GM19324 (cell line): Measurements from ENCODE around the gene PON2.
"Not testable (repeated sequence)": the region's sequence is repeated elsewhere in the genome, so short reads cannot be mapped to it uniquely, and the experiment has no call there.

ENCODE experiments used
- ATAC-seq: cut with Tn5 transposase; IDR thresholded peaks from one replicate; pipeline ENCODE4 v1.9.1; 2021; ENCODE audit warnings: mild to moderate bottlenecking, moderate library complexity; ENCODE audit not compliant: unreplicated experiment, low FRiP score

The PON2 gene

DNA sequence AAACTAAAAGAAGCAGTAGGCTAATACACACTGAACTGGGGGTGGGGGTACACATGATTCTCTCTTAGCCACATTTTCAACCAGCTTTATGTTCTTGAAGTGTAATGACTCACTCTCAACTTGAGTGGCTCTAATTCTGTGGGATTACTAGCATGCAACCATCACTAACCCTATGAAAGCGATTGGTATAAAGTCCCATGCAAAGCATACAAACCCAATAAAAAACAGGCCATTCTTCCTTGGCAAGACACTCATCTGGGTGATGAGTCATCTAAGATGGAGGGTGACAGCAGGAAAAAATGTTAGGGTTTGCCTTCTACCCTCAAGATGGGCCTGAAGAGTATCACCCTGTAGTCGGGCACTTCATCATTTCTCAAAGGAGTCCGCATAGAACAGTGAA lies 23.8 kb downstream of the PON2 start:
- no peak for ATAC-seq

GRCh38 chr7:95407751-95408150 lies 27.1 kb downstream of the PON2 start:
- ATAC-seq = no peak

DNA sequence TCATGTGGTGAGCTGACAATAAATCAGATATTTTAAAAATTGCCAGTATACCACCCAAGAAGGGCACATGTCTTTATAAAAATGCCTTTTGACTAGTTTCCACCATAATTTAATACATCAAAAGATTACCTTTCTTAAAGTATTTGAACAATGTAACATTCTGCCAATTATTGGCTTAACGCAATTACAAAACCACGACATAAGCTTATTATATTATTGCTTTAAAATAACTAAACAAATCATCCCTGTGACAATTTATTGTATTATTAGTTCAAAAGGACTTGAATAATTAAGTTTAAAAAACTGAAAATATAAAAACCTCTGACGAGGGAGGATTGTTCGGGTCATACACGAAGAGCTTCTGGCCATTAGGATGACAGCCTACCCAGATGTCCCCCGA lies 29.0 kb downstream of the PON2 start:
- ATAC-seq = no peak

- ATAC-seq = no peak
These were observed 29.6 kb downstream of the PON2 start for GRCh38 chr7:95405208-95405607.

DNA sequence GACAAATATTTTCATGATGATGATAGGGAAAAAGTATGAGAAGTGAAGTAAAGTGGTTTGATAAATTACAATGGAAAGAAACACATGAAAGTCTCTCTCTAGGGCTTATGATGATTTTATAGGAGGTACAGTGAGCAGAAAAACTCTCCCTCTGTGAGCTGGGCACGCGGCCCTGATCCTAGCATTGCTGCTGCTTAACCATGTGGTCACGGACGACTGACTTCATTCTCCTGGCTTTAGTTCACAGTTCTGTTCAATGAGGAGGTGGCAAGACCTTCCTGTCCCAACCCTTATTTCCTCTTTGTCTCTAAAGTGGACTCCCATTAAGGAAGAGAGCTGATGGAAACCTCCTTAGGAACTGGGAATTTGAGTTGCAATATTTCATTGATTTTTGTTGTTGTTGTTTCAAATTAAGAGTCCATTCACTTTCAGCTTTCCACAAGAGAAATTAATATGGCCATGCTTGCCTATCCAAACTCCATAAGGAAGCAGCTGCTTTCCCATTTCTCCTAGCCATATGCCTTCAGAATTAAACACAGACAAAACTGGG lies 30.4 kb downstream of the PON2 start:
- no peak for ATAC-seq

DNA sequence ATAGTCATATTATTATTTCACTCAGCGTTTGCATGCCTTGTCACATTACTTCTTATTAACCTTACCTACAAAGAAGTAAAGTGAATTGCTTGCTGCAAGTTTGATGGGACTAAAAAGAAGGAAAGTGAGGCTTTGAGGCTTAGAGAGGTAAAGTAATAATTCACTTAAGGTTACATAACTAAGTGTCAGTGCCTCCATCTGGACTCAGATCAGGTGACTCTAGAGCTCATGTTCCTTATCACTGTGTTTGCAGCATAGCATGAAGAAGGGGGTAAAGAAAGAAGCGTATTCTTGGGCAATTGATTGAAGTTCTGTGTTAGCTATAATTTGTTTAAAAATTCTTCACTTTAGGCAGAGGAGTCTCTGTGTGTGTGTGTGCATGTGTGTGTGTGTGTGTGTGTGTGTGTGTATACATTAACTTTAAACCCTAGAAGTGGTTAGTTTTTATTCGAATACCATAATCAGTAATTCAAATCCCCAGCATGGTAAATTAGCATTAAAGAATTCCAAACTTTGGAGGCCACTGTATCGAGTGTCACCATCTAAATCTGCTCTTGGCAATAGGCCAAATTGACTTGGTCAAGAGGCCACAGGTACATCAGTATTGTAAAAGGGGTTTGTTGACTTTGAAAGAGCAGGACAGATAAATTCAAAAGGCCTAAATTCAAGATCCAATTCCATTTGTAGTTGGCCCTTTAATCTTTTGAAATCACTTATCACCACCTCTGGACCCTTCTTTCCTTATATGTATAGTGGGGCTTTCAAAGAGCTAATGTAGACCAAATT lies 36.5 kb downstream of the PON2 start:
- no peak for ATAC-seq

DNA sequence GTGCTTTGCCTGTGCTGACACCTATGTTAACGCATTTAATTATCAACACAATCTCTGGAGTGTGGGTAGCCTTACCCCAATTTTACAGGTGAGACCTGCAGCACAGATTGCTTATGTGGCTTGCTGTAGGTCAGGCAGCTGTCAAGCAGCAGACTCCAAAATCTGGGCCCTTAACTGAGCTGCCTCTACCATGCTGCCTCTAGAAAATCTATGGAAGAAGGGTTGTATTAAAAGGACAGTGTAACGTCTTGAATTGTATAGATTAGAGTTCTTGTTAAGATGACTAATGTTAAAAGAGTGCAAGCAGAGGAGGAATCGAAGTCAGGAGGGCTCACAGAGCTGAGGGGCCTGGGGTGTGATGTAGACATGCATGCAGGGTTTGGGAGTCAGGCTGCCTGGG lies 37.4 kb downstream of the PON2 start:
- ATAC-seq = no peak

DNA sequence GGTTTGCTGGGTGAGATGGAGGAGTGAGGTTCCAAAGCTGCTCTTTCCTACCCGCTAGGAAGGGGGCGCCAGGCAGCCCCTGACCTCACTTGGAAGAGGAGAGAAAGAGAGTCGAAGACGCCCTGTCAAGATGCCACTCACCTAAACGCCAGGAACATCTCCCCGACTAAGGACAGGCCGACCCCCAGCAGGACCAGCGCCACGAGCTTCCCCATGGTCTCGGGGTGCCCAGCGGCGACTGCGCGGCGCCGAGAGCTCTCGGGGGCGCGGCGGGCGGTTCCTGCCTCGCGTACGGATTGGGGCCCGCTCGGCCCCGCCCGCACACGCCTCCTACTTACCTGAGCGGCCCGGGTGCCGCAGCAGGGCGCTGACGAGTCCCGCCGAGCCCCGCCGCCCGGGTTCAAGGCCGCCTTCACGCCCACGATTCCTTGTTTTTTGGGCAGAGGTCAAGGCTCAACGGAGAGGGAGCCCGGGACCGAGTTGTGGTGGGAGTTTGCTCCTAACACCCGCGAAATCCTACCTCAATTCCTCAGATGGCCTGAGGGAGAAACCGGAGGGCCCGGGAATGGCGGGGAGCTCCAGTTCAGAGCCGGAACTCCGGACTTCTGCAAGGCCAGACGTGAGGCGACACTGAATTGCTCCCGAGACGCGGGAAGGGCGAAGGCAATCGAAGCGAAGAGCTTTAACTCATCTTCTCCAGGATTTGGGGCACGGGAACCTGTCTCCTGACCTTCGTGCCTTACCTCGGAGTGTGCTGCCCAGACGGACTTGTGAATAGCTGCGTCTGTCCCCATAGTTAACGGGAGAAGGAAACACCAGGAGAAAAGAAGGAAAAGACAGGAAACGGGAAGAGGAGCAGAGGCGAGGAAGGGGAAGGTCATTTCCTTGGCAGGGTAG lies 38.4 kb downstream of the PON2 start, which contains the start of gene PON3:
Gene PON3, minus strand, starts transcription at position 240 of the 897 bp plus-strand sequence. Its CDS starts 25 bp downstream, at position 215.
- ATAC-seq = no peak

GRCh38 chr7:95395755-95396135 lies 39.1 kb downstream of the PON2 start:
- ATAC-seq = no peak

DNA sequence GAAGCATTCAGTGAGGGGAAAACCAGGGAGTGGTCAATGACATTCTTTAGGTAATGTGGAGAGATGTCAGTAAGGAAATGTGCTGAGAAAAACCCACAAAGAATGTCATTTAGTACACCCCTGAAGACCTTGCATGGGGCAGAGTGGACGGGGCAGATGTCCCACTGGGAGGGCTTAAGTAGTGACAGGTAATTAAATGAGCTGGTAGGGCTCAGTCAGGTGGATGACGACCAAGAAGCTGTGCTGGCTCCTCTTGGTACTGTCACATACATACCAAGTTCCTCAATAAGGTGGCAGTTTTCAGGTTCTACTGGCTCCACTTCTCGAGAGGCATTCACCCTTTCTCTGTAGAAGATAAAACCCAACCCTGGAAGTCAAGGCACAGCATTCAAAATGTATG lies 40.5 kb downstream of the PON2 start:
- no peak for ATAC-seq

DNA sequence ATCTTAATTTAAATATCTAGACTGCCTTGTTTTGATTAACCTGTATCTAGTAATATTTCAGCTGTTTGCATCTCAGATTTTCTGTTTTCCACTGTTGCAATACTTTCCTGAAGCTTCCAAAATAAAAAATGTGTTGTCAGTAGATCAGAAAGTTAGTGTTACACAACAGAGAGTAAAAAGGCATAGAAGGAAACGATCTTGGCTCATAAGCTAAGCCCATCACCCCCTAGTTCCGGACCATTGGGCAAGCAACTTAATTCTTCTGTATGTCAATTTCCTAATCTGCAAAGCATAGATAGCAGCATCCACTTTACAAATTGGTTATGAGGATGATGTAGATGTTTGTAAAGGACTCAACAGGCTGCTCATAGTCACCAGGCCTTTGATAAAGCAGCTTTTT lies 43.1 kb downstream of the PON2 start:
- no peak for ATAC-seq

DNA sequence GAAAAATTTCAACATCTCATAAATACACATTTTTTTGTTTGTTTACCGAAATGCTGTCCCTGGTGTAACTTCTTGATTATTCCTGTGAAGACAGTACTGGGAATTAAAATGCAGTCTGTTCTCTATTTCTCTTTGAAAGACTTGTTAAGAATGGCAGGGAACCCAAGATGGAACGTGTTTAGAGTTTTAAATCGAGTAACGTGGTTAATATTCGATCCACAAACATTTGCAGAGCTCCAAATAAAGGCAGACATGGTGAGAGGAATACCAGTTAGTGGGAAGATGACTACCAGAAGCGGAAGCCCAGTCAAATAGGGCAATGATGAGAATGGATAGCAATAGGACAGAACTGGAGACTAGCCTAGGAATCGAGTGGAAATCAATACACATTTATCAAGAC lies 45.3 kb downstream of the PON2 start:
- no peak for ATAC-seq

DNA sequence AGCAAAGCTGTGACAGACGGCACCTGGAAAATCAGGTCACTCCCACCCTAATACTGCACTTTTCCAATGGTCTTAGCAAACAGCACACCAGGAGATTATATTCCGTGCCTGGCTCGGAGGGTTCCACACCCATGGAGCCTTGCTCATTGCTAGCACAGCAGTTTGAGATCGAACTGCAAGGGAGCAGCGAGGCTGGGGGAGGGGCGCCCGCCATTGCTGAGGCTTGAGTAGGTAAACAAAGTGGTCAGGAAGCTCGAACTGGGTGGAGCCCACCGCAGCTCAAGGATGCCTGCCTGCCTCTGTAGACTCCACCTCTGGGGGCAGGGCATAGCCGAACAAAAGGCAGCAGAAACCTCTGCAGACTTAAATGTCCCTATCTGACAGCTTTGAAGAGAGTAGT lies 55.4 kb downstream of the PON2 start:
- ATAC-seq = not testable (repeated sequence)

DNA sequence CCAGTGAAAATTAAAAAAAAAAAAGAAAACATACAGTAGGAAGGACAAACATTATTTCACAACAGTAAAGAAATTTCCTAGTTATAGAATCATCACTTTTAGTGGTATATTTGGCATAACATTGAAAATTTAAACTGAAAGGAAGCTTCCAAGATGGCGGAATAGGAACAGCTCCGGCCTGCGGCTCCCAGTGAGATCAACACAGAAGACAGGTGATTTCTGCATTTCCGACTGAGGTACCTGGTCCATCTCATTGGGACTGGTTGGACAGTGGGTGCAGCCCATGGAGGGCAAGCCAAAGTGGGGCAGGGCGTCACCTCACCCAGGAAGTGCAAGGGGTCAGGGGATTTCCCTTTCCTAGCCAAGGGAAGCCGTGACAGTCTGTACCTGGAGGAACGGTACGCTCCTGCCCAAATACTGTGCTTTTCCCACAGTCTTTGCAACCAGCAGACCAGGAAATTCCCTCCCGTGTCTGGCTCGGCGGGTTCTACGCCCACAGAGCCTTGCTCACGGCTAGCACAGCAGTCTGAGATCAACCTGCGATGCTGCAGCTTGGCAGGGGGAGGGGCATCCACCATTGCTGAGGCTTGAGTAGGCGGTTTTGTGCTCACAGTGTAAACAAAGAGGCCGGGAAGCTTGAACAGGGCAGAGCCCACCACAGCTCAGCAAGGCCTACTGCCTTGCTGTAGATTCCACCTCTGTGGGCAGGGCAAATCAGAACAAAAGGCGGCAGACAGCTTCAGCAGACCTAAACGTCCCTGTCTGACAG lies 58.0 kb downstream of the PON2 start:
- no peak for ATAC-seq

DNA sequence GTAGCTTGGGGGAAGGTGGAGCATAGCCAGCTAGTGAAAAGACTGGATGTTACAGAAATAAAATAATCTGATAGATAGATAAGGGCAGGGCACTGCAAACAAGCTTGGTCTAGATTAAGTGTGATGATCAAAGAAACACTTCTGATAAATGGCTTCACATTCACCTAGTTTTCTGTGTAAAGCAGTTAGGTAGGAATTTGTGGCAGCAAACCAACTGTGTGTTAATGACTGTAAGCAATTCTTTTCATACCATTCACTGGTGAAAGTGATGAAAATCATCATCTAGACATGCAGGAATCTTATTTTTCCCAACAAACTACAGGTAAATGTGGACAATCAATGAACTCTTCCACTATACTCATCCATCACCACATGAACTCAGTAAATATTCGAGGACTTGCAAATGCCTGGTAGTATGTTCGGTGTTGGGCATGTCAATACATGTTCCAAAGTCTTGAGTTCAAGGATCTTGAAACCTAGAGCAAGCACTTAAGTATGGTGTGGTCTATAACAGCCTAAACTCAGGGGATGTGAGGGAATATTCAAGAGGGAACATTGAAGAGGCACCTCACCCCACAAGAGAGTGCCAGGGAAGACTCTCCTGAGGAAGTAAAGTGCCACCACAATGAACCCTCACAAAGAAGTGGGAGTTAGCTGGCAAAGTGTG lies 59.1 kb downstream of the PON2 start:
- no peak for ATAC-seq

DNA sequence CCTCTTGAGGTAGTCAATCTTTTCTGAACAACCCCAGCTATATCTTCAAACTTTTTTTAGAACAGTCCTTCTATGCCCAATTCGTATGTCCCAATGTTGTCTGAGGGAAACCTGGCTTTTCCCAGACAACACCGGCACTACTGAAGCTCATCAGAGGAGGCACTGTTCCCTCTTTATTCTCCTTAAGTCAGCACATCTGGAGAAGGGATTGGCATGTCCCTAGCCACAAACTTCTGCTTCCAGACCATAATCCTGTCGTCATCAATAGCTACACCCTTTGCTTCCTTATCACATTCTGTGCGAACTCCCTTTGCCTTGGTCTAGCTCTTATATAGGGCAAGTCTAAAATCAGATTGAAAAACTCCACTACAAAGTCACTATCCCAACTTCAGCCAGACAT lies 61.5 kb downstream of the PON2 start:
- ATAC-seq = no peak

DNA sequence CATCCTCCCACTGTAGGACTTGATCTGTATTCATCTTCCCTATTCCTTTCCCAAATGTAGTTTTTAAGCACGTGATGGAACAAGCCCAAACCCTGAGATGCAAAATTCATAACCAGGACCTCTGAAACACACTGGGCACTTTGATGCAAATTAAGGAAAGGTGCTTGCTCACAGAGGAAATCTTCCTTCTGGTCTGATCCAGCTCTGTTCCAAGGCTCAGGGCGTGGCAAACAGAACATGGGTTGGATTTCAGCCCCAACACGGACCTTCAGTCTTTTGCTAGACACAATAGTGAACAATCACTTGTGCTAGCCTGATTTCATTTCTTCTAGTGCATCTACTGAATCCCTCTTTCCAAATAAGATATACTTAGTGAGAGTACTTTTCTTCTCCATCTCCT lies 66.6 kb downstream of the PON2 start:
- ATAC-seq = no peak

DNA sequence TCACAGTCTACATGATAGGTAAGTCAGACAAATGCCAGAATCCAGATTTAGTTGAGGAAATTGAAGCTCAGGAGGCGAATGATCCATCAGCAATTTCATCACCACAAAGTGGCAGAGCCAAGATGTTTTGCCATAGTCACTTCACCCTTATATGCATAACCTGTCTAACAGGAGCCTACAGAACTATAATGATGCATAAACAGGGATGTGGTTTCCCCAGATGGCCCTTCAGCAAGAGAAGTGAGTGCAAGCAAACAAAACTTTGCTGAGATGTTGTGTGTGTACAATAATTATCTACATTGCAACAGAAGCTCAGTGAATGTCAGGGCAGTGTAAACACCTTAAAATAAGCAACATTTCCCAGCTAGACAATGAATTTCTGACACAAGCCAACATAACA lies 67.2 kb downstream of the PON2 start:
- no peak for ATAC-seq

GRCh38 chr7:95365151-95365550 lies 69.7 kb downstream of the PON2 start:
- no peak for ATAC-seq

GRCh38 chr7:95357623-95358022 lies 77.2 kb downstream of the PON2 start:
- ATAC-seq = no peak
